HepG2 (cell line): ENCODE data around the gene MXRA7. TPM values are rescaled to one million over a fixed set of nuclear protein-coding genes. Genes with fewer than 3 reads are reported as not detected.

Source experiments
- ATAC-seq: fragments of 200-7000 bp; cut with Tn5 transposase; 3 replicates; pipeline ENCODE4 v1.9.1; 2020; ENCODE audit warnings: mild to moderate bottlenecking, moderate library complexity
- BruUV-seq: library from RNA; stranded (reverse); fragments of 400-500 nt; replicated peaks from 2 replicates; lab custom pipeline; 2021; lab: Mats Ljungman, UMichigan
- CTCF ChIA-PET: fragments of 300-600 bp; formaldehyde crosslinking; extraction: SDS; loops from one replicate; lab custom pipeline; 2021; ENCODE audit warnings: low total read pairs, inconsistent platforms, low intra/inter-chr PET ratio; lab: Yijun Ruan, JAX
- POLR2A ChIA-PET: fragments of 350-600 bp; sonication (Branson Sonifier 250); formaldehyde crosslinking; loops from one replicate; lab custom pipeline; 2020; ENCODE audit warnings: antibody characterized with exemption, inconsistent platforms; lab: Yijun Ruan, JAX
- DNase-seq: peaks from one replicate; pipeline ENCODE4 v3.0.0-alpha.2; 2015; ENCODE audit warnings: low spot score
- FAIRE-seq: peaks from 3 replicates; lab custom pipeline; 2011; peaks lifted over from hg19 to GRCh38; lab: Jason Lieb, UNC
- H2AFZ ChIP-seq: one replicate; pipeline ENCODE4 v1.6.1; 2011; ENCODE audit warnings: low read length, inconsistent platforms
- H3K27ac ChIP-seq: fragments of 300-600 bp; 3 replicates; pipeline ENCODE4 v1.8.0; 2011; ENCODE audit warnings: mixed run types, mild to moderate bottlenecking, mixed read lengths, low read length, inconsistent platforms; ENCODE audit not compliant: insufficient read depth; ENCODE audit errors: extremely low read length
- H3K27me3 ChIP-seq, 2 experiments: fragments of 200-600 bp in 1 of 2; 2 replicates in 1 of 2; 3 replicates in 1 of 2; pipeline versions ENCODE4 v1.6.0 to v1.8.0; 2011; ENCODE audit warnings: low read length in 2 of 2, mild to moderate bottlenecking in 2 of 2, moderate library complexity in 2 of 2, inconsistent platforms in 1 of 2; ENCODE audit not compliant: insufficient read depth in 2 of 2, control insufficient read depth in 1 of 2
- H3K36me3 ChIP-seq, 2 experiments: fragments of 200-600 bp in 1 of 2; replicated peaks in 1 of 2; 2 replicates in 1 of 2; 3 replicates in 1 of 2; pipeline versions ENCODE4 v1.5.1 to v1.8.0; 2011; ENCODE audit warnings: low read length in 2 of 2, inconsistent platforms in 1 of 2; ENCODE audit not compliant: insufficient read depth in 2 of 2, control insufficient read depth in 1 of 2
- H3K4me1 ChIP-seq: 2 replicates; pipeline ENCODE4 v1.5.1; 2012; ENCODE audit warnings: low read length, inconsistent platforms; ENCODE audit not compliant: insufficient read depth
- H3K4me2 ChIP-seq: 2 replicates; pipeline ENCODE4 v1.6.0; 2011; ENCODE audit warnings: low read depth, low read length, inconsistent platforms
- H3K4me3 ChIP-seq, 3 experiments: fragments of 200-600 bp in 1 of 3; sonication (generic), shearing (Covaris generic) in 1 of 3; replicated peaks in 1 of 3; 2 replicates each; pipeline ENCODE4 v1.5.1; 2011 to 2016; ENCODE audit warnings: low read length in 3 of 3, inconsistent platforms in 2 of 3, low read depth in 2 of 3, mild to moderate bottlenecking in 2 of 3, control low read depth in 1 of 3, mixed read lengths in 1 of 3; ENCODE audit not compliant: insufficient read depth in 1 of 3
- H3K79me2 ChIP-seq: one replicate; pipeline ENCODE4 v1.6.1; 2011; ENCODE audit warnings: low read length, inconsistent platforms; ENCODE audit not compliant: insufficient read depth
- H3K9ac ChIP-seq: 2 replicates; pipeline ENCODE4 v1.6.0; 2011; ENCODE audit warnings: mild to moderate bottlenecking, low read depth, low read length, inconsistent platforms; ENCODE audit not compliant: insufficient read depth
- H3K9me3 ChIP-seq: 2 replicates; pipeline ENCODE4 v1.5.1; 2012; ENCODE audit warnings: mild to moderate bottlenecking, low read length
- H4K20me1 ChIP-seq: 2 replicates; pipeline ENCODE4 v1.6.0; 2011; ENCODE audit warnings: inconsistent platforms, mild to moderate bottlenecking, low read length, moderate library complexity; ENCODE audit not compliant: insufficient read depth
- ASH2L ChIP-seq: fragments of 300-600, 200-600 bp; sonication (generic); IDR thresholded peaks from 2 replicates; pipeline ENCODE4 v1.7.0; 2017; ENCODE audit warnings: low read depth, mild to moderate bottlenecking, moderate library complexity, mixed read lengths, low read length; ENCODE audit not compliant: insufficient read length
- ATF4 ChIP-seq, 2 experiments: fragments of 450-650 bp in 1 of 2; sonication (generic) in 1 of 2; formaldehyde crosslinking; IDR thresholded peaks; 2 replicates each; pipeline versions ENCODE4 v1.5.0 to v1.8.0; 2020 to 2022; ENCODE audit warnings: mild to moderate bottlenecking in 1 of 2, missing genetic modification reagents in 1 of 2
- ATRX ChIP-seq: sonication (generic); formaldehyde crosslinking; IDR thresholded peaks from 2 replicates; pipeline ENCODE4 v1.4.0; 2020; ENCODE audit warnings: missing genetic modification reagents, borderline replicate concordance
- EED ChIP-seq: sonication (generic); formaldehyde crosslinking; IDR thresholded peaks from 2 replicates; pipeline ENCODE4 v1.5.0; 2020; ENCODE audit warnings: mild to moderate bottlenecking, missing genetic modification reagents
- EHMT2 ChIP-seq: fragments of 200-600 bp; sonication (generic); IDR thresholded peaks from 2 replicates; pipeline ENCODE4 v1.7.0; 2017; ENCODE audit warnings: antibody characterized with exemption, low read depth, low read length, borderline replicate concordance
- ETS1 ChIP-seq: sonication (generic); formaldehyde crosslinking; IDR thresholded peaks from 2 replicates; pipeline ENCODE4 v1.4.0; 2020; ENCODE audit warnings: missing genetic modification reagents
- IKZF1 ChIP-seq: fragments of 450-650 bp; IDR thresholded peaks from 2 replicates; pipeline ENCODE4 v1.7.1; 2016
- IRX3 ChIP-seq: sonication (generic); formaldehyde crosslinking; IDR thresholded peaks from 2 replicates; pipeline ENCODE4 v1.8.1; 2023; ENCODE audit warnings: mild to moderate bottlenecking, low read depth, missing genetic modification reagents, borderline replicate concordance
- MAX ChIP-seq: IDR thresholded peaks from 2 replicates; pipeline ENCODE4 v1.6.1; 2012; ENCODE audit warnings: inconsistent platforms
- MAZ ChIP-seq, 2 experiments: sonication (generic) in 1 of 2; formaldehyde crosslinking in 1 of 2; IDR thresholded peaks; 2 replicates each; pipeline versions ENCODE4 v1.5.0 to v1.6.1; 2012 to 2020; ENCODE audit warnings: low read depth in 2 of 2, mild to moderate bottlenecking in 2 of 2, borderline replicate concordance in 1 of 2, improper control_type of control experiment in 1 of 2, low read length in 1 of 2, missing genetic modification reagents in 1 of 2, moderate library complexity in 1 of 2
- NFAT5 ChIP-seq: sonication (generic); formaldehyde crosslinking; IDR thresholded peaks from 2 replicates; pipeline ENCODE4 v1.4.0; 2020; ENCODE audit warnings: missing genetic modification reagents
- ZBTB49 ChIP-seq: sonication (generic); formaldehyde crosslinking; IDR thresholded peaks from 2 replicates; pipeline ENCODE4 v1.4.0; 2020; ENCODE audit warnings: missing genetic modification reagents, borderline replicate concordance
- ZEB1 ChIP-seq: IDR thresholded peaks from 2 replicates; pipeline ENCODE4 v1.6.1; 2012; ENCODE audit warnings: mild to moderate bottlenecking, low read depth, inconsistent platforms; ENCODE audit not compliant: insufficient replicate concordance
- ZNF24 ChIP-seq: fragments of 450-650 bp; IDR thresholded peaks from 2 replicates; pipeline ENCODE4 v1.6.1; 2017; ENCODE audit warnings: antibody characterized with exemption, mild to moderate bottlenecking
- ZNF598 ChIP-seq: sonication (generic); formaldehyde crosslinking; IDR thresholded peaks from 2 replicates; pipeline ENCODE4 v1.5.1; 2020; ENCODE audit warnings: mild to moderate bottlenecking, missing genetic modification reagents, borderline replicate concordance
- WGBS: methylation state at CpG from one replicate; pipeline ENCODE4 v1.1.6; 2017; ENCODE audit warnings: low lambda C conversion rate; 5-methylcytosine and 5-hydroxymethylcytosine counted together
- in situ Hi-C: cut with HindIII; loops from 2 replicates; pipeline ENCODE4 v1.10.0; 2017; ENCODE audit warnings: low pct_unique_long_range_greater_than_20kb; ENCODE audit not compliant: extremely low pct_ligation_motif_present
- intact Hi-C: fragments of 100-400 bp; cut with micrococcal nuclease; formaldehyde crosslinking; loops from one replicate; pipeline ENCODE4 v1.10.0; 2022; ENCODE audit not compliant: unreplicated experiment
- polyA plus RNA-seq, 8 experiments: library from polyadenylated mRNA; depleted of rRNA in 3 of 8; stranded (reverse) in 7 of 8; unstranded in 1 of 8; fragments of >200 nt; fragmentation: Illumina TruSeq in 4 of 8; extraction: Trizol in 4 of 8; gene quantifications; 2 replicates each; pipeline versions ENCODE4 v1.2.1 to v1.2.3, GENCODE V29; 2011 to 2016; ENCODE audit warnings: low read depth in 4 of 8, missing spikeins in 1 of 8, mixed read lengths in 1 of 8; ENCODE audit not compliant: insufficient read depth in 1 of 8
- total RNA-seq, 5 experiments: library from RNA; depleted of rRNA; stranded (reverse); fragments of >200 nt; fragmentation: Illumina TruSeq; extraction: Trizol; gene quantifications; 2 replicates each; pipeline ENCODE4 v1.2.3, GENCODE V29; 2016; ENCODE audit warnings: low read depth in 1 of 5

Gene MXRA7
- total and polyA plus RNA-seq, 2 of the 13 experiments (the other 11 are each of a cell fraction or from before 2014, with no cell fraction given): 44.8 to 112 TPM

GRCh38 chr17:76642994-76643393 is 67.8 kb downstream of the MXRA7 start:
- in situ Hi-C loops (no loop called here), intact Hi-C loops (no loop called here)
- H3K27me3 ChIP-seq: no peaks in the 10 kb centered on the region
- H3K36me3 ChIP-seq: no peaks in the 10 kb centered on the region
- ATAC-seq (no peak), FAIRE-seq (no peak), DNase-seq (no peak)
- H3K4me3 ChIP-seq: no peak overlapping the region
- no peaks in the 10 kb centered on the region for H4K20me1 ChIP-seq
- no peaks in the 10 kb centered on the region for H3K79me2 ChIP-seq
- H2AFZ ChIP-seq: no peak overlapping the region
- H3K27ac ChIP-seq: no peak overlapping the region
- H3K4me2 ChIP-seq: no peak overlapping the region
- H3K9ac ChIP-seq: no peak overlapping the region
- CTCF ChIA-PET: no interaction called here
- peaks cover 43% of the 10 kb centered on the region for H3K4me1 ChIP-seq
- POLR2A ChIA-PET: no interaction called here
- BruUV-seq: no TSS peak
- H3K9me3 ChIP-seq: no peaks in the 10 kb centered on the region
- WGBS: 92% methylated on average over 6 of the region's 6 CpGs
- TF ChIP-seq NFAT5 (CRISPR knock-in tag) (no peak), MAZ (IDR thresholded peaks at IDR 0.05; ENCODE audit: borderline replicate concordance, low read depth, low read length) (no peak), MAZ (CRISPR knock-in tag; IDR thresholded peaks at IDR 0.05; ENCODE audit: low read depth) (no peak), MAX (no peak), IRX3 (CRISPR knock-in tag) (no peak), ZBTB49 (CRISPR knock-in tag) (no peak), ATF4 (CRISPR knock-in tag; IDR thresholded peaks at IDR 0.05) (no peak), EED (CRISPR knock-in tag) (no peak), IKZF1 (no peak), ATRX (CRISPR knock-in tag) (no peak), ZNF24 (no peak), ZEB1 (no peak), ASH2L (no peak), ETS1 (CRISPR knock-in tag) (no peak), EHMT2 (no peak), ZNF598 (CRISPR knock-in tag) (no peak)
